ENCODE results near the gene PIK3R2.

Gene PIK3R2

GRCh38 chr19:18196511-18196845 lies 43.5 kb downstream of the PIK3R2 start:
- TF ChIP-seq CTCF (IDR thresholded peaks at IDR 0.05) = no peak

GRCh38 chr19:18197306-18197705 lies 44.3 kb downstream of the PIK3R2 start:
- TF ChIP-seq CTCF (IDR thresholded peaks at IDR 0.05) = no peak

GRCh38 chr19:18197941-18198340 lies 45.0 kb downstream of the PIK3R2 start:
- TF ChIP-seq CTCF (IDR thresholded peaks at IDR 0.05) = no peak

- TF ChIP-seq CTCF (IDR thresholded peaks at IDR 0.05) = no peak
These were observed 45.4 kb downstream of the PIK3R2 start for GRCh38 chr19:18198374-18198773.

- TF ChIP-seq CTCF (IDR thresholded peaks at IDR 0.05) = no peak
These were observed 49.4 kb downstream of the PIK3R2 start for GRCh38 chr19:18202397-18202777.

GRCh38 chr19:18202778-18203407 lies 49.9 kb downstream of the PIK3R2 start:
- TF ChIP-seq CTCF (IDR thresholded peaks at IDR 0.05) = peak; percentile 52

- no peak for TF ChIP-seq CTCF (IDR thresholded peaks at IDR 0.05)
These were observed 50.5 kb downstream of the PIK3R2 start for GRCh38 chr19:18203408-18203862.

GRCh38 chr19:18203863-18204393 lies 51.0 kb downstream of the PIK3R2 start, which contains the start of gene RAB3A:
RAB3A (minus strand) TSS chr19:18204042; CDS start chr19:18202740, 1,302 bp downstream.
- no peak for TF ChIP-seq CTCF (IDR thresholded peaks at IDR 0.05)
